ENCODE data around the gene SMIM11.

Gene SMIM11

GRCh38 chr21:34342476-34342875 is 32.8 kb upstream of the SMIM11 start:
- Histone ChIP-seq H3K27me3 (ENCODE audit: control insufficient read depth in 1 of 2, insufficient read depth in 2 of 2, low read length in 2 of 2) (no peaks in the 10 kb centered on the region), H3K27ac (ENCODE audit: low read depth, low read length) (no peak overlapping the region), H3K4me3 (ENCODE audit: low read depth in 1 of 2, low read length in 2 of 2) (no peak overlapping the region), H3K4me1 (ENCODE audit: insufficient read depth, low read length) (peaks cover 27% of the 10 kb centered on the region), H3K36me3 (ENCODE audit: insufficient read depth, low read length) (no peaks in the 10 kb centered on the region), H3K9ac (ENCODE audit: low read length) (no peak overlapping the region), H3K9me3 (ENCODE audit: low read length) (no peaks in the 10 kb centered on the region)

- H3K9me3 ChIP-seq (ENCODE audit: low read length) = no peaks in the 10 kb centered on the region
- no peak overlapping the region for H3K9ac ChIP-seq (ENCODE audit: low read length)
- no peaks in the 10 kb centered on the region for H3K36me3 ChIP-seq (ENCODE audit: insufficient read depth, low read length)
- H3K27ac ChIP-seq (ENCODE audit: low read depth, low read length) = no peak overlapping the region
- no peaks in the 10 kb centered on the region for H3K27me3 ChIP-seq (ENCODE audit: control insufficient read depth in 1 of 2, insufficient read depth in 2 of 2, low read length in 2 of 2)
- no peak overlapping the region for H3K4me3 ChIP-seq (ENCODE audit: low read depth in 1 of 2, low read length in 2 of 2)
- peaks cover 28% of the 10 kb centered on the region for H3K4me1 ChIP-seq (ENCODE audit: insufficient read depth, low read length)
Measured at GRCh38 chr21:34343347-34343746, 32.0 kb upstream of the SMIM11 start.

DNA sequence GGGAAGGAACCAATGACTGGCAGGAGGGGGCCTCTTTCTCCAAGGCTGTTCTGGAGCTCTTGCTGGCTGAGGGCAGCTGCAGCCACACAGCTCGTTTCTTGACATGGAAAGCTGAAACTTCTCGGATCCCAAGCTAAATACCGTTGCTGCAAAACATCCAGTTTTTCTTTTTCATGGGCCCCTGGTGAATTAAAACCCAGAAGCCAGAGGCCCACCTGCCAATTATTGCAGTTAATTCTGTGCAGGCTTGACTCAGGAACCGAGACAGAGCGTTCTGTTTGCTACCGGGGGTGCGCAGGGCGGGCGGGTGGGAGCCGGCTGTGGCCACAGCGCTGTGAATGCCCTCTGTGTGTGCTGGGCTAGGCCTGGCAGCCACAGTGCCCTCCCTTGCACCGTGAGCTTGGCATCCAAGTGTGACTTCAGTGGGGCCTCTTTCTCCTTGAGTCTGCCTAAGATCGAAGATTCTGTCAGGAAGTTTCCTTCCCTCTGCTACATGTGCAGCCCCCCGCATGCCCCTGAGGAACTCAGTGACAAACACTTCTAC is 31.4 kb upstream of the SMIM11 start:
- Histone ChIP-seq H3K9me3 (ENCODE audit: low read length) (no peaks in the 10 kb centered on the region), H3K4me1 (ENCODE audit: insufficient read depth, low read length) (peaks cover 28% of the 10 kb centered on the region), H3K4me3 (ENCODE audit: low read depth in 1 of 2, low read length in 2 of 2) (no peak overlapping the region), H3K36me3 (ENCODE audit: insufficient read depth, low read length) (no peaks in the 10 kb centered on the region), H3K27ac (ENCODE audit: low read depth, low read length) (no peak overlapping the region), H3K9ac (ENCODE audit: low read length) (no peak overlapping the region), H3K27me3 (ENCODE audit: control insufficient read depth in 1 of 2, insufficient read depth in 2 of 2, low read length in 2 of 2) (no peaks in the 10 kb centered on the region)

- Histone ChIP-seq H3K27me3 (ENCODE audit: control insufficient read depth in 1 of 2, insufficient read depth in 2 of 2, low read length in 2 of 2) (no peaks in the 10 kb centered on the region), H3K9me3 (ENCODE audit: low read length) (no peaks in the 10 kb centered on the region), H3K4me3 (ENCODE audit: low read depth in 1 of 2, low read length in 2 of 2) (no peak overlapping the region), H3K27ac (ENCODE audit: low read depth, low read length) (no peak overlapping the region), H3K4me1 (ENCODE audit: insufficient read depth, low read length) (peaks cover 28% of the 10 kb centered on the region), H3K36me3 (ENCODE audit: insufficient read depth, low read length) (no peaks in the 10 kb centered on the region), H3K9ac (ENCODE audit: low read length) (no peak overlapping the region)
Measured at GRCh38 chr21:34344584-34344983, 30.7 kb upstream of the SMIM11 start.

DNA sequence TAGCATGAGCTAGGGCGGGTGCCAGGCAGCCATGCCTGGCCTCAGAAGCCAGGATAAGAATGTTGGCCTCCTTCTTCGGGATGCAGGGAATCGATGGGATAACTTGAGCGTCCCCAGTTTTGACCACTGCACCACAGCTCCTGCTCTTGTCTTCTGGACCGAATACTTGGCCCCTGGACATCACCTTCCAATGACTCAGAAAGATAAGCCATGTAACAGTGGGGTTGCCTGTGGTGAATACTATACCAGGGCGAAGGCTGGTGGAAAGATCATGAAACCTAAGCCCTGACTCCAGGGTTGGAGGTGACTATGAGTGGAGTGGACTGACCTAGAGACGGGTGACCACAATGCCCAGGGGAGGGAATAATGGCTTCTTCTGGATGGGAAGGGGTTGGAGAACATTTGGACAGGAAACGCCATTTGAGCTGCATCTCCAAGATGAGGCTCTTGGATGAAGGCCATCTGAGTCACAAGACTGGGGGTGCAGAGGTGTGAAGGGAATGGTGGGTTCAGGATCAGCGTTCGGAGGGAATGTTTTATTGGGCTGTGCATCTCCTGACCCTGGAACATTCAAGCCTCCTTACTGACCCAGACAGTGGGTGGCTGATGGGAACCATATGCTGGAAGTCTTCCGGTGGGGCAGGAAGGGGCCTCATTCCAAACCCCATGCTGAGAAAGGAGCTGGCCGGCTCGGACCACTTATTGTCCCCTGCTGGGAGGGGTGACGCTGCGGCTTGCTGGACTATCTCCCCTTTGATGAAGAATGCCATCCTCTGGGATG is 30.0 kb upstream of the SMIM11 start:
- H3K4me3 ChIP-seq (ENCODE audit: low read depth in 1 of 2, low read length in 2 of 2) = peak overlapping the region in 1 of 2 donors; percentile 4
- no peaks in the 10 kb centered on the region for H3K36me3 ChIP-seq (ENCODE audit: insufficient read depth, low read length)
- H3K4me1 ChIP-seq (ENCODE audit: insufficient read depth, low read length) = peaks cover 28% of the 10 kb centered on the region
- H3K9me3 ChIP-seq (ENCODE audit: low read length) = no peaks in the 10 kb centered on the region
- H3K9ac ChIP-seq (ENCODE audit: low read length) = no peak overlapping the region
- H3K27ac ChIP-seq (ENCODE audit: low read depth, low read length) = no peak overlapping the region
- no peaks in the 10 kb centered on the region for H3K27me3 ChIP-seq (ENCODE audit: control insufficient read depth in 1 of 2, insufficient read depth in 2 of 2, low read length in 2 of 2)

DNA sequence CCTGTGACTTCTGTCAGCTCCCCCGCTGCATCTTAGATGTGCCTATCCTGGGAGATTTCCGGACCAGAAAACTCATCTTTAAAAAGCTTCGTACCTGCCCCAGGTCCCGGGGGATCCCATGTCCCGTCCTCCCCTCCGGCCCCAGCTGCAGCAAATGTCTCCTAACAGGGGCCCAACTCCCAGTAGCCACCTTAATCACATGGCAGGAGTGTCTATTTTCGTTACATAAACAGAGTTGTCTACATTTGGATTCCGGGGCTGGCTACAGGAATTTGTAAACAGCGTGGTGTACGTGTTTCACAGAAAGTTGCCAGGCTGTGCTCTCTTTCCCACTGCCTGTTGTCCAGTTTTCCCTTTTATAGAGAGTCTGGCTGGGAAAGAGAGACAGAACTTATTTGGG is 29.4 kb upstream of the SMIM11 start:
- Histone ChIP-seq H3K4me1 (ENCODE audit: insufficient read depth, low read length) (peaks cover 28% of the 10 kb centered on the region), H3K27ac (ENCODE audit: low read depth, low read length) (no peak overlapping the region), H3K27me3 (ENCODE audit: control insufficient read depth in 1 of 2, insufficient read depth in 2 of 2, low read length in 2 of 2) (no peaks in the 10 kb centered on the region), H3K36me3 (ENCODE audit: insufficient read depth, low read length) (no peaks in the 10 kb centered on the region), H3K9me3 (ENCODE audit: low read length) (no peaks in the 10 kb centered on the region), H3K4me3 (ENCODE audit: low read depth in 1 of 2, low read length in 2 of 2) (peak overlapping the region in 1 of 2 donors; percentile 4), H3K9ac (ENCODE audit: low read length) (no peak overlapping the region)

GRCh38 chr21:34348890-34349519 is 26.3 kb upstream of the SMIM11 start:
- no peak overlapping the region for H3K27ac ChIP-seq (ENCODE audit: low read depth, low read length)
- no peaks in the 10 kb centered on the region for H3K9me3 ChIP-seq (ENCODE audit: low read length)
- no peak overlapping the region for H3K4me3 ChIP-seq (ENCODE audit: low read depth in 1 of 2, low read length in 2 of 2)
- no peaks in the 10 kb centered on the region for H3K27me3 ChIP-seq (ENCODE audit: control insufficient read depth in 1 of 2, insufficient read depth in 2 of 2, low read length in 2 of 2)
- no peak overlapping the region for H3K9ac ChIP-seq (ENCODE audit: low read length)
- H3K4me1 ChIP-seq (ENCODE audit: insufficient read depth, low read length) = peaks cover 28% of the 10 kb centered on the region
- no peaks in the 10 kb centered on the region for H3K36me3 ChIP-seq (ENCODE audit: insufficient read depth, low read length)

DNA sequence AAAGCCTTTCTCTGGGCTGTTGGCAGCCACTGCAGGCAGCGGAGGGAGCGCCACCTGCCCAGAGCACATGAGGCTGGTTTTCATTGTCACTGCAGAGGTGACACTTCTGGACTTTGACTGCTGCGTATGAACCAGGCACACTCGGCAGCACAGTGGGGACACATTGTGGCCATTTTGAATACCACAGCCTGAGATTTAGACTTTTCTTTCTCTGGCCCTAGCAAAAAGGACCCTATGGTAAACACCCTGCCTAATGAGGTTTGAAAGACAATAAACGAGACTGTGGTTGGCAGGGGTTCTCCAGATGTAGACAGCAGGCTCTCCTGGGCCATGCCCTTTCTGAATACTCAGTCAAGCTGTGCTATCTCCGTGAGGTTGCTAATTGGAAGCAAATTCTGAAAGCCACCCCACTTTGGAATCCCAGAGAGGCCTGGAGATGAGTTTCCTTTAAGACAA is 23.5 kb upstream of the SMIM11 start:
- H3K27me3 ChIP-seq (ENCODE audit: control insufficient read depth in 1 of 2, insufficient read depth in 2 of 2, low read length in 2 of 2) = no peaks in the 10 kb centered on the region
- no peak overlapping the region for H3K27ac ChIP-seq (ENCODE audit: low read depth, low read length)
- H3K4me1 ChIP-seq (ENCODE audit: insufficient read depth, low read length) = peaks cover 11% of the 10 kb centered on the region
- no peak overlapping the region for H3K9ac ChIP-seq (ENCODE audit: low read length)
- H3K36me3 ChIP-seq (ENCODE audit: insufficient read depth, low read length) = no peaks in the 10 kb centered on the region
- no peak overlapping the region for H3K4me3 ChIP-seq (ENCODE audit: low read depth in 1 of 2, low read length in 2 of 2)
- H3K9me3 ChIP-seq (ENCODE audit: low read length) = no peaks in the 10 kb centered on the region

DNA sequence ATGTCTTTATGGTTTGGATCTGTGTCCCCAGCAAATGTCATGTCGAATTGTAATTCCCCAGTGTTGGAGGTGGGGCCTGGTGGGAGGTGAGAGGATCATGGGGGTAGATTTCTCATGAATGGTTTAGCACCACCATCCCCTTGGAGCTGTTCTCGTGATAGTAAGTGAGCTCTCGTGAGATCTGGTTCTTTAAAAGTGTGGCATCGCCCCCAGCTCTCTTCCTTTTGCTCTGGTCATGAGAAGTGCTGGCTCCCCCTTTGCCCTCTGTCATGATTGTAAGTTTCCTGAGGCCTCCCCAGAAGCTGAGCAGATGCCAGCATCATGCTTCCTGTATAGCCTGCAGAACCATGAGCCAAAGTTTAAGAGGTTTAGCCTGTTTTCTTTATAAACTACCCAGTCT is 22.8 kb upstream of the SMIM11 start:
- H3K27me3 ChIP-seq (ENCODE audit: control insufficient read depth in 1 of 2, insufficient read depth in 2 of 2, low read length in 2 of 2) = no peaks in the 10 kb centered on the region
- no peak overlapping the region for H3K9ac ChIP-seq (ENCODE audit: low read length)
- H3K9me3 ChIP-seq (ENCODE audit: low read length) = no peaks in the 10 kb centered on the region
- H3K4me3 ChIP-seq (ENCODE audit: low read depth in 1 of 2, low read length in 2 of 2) = no peak overlapping the region
- no peak overlapping the region for H3K27ac ChIP-seq (ENCODE audit: low read depth, low read length)
- peaks cover 5% of the 10 kb centered on the region for H3K4me1 ChIP-seq (ENCODE audit: insufficient read depth, low read length)
- no peaks in the 10 kb centered on the region for H3K36me3 ChIP-seq (ENCODE audit: insufficient read depth, low read length)

DNA sequence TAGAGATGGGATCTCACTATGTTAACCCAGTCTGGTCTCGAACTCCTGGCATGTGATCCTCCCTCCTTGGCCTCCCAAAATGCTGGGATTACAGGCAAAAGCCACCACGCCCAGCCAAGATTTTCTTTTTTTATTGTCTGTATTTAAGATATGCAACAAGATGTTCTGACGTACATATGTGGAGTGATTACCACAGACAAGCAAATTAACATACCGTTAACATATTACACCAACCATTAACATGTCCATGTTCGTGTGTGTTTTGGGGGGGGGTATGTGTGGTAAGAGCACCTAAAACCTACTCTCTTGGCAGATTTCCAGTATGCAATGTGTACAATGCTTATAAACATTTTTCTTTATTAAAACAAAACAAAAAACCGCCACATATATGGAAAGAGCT is 22.1 kb upstream of the SMIM11 start:
- H3K27me3 ChIP-seq (ENCODE audit: control insufficient read depth in 1 of 2, insufficient read depth in 2 of 2, low read length in 2 of 2) = no peaks in the 10 kb centered on the region
- no peaks in the 10 kb centered on the region for H3K9me3 ChIP-seq (ENCODE audit: low read length)
- H3K4me3 ChIP-seq (ENCODE audit: low read depth in 1 of 2, low read length in 2 of 2) = no peak overlapping the region
- no peaks in the 10 kb centered on the region for H3K36me3 ChIP-seq (ENCODE audit: insufficient read depth, low read length)
- H3K9ac ChIP-seq (ENCODE audit: low read length) = no peak overlapping the region
- no peaks in the 10 kb centered on the region for H3K4me1 ChIP-seq (ENCODE audit: insufficient read depth, low read length)
- no peak overlapping the region for H3K27ac ChIP-seq (ENCODE audit: low read depth, low read length)

DNA sequence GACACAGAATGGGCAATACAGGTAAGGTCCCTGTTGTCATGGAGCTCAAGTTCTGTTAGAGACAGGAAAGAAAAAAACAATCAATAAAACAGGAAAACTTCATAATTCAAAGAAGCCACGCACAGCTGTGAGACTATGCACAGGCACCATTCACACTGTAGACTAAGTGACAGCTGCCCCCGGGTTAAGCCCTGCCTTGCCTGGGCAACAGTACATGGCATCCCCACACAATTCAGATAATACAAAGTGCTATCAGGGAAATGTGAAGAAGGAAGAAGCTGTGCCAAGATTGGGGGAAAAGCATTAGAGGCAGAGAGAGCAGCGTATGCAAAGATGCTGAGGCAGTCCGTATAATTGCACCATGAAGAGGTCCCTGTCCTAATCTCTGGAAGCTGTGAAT is 20.5 kb upstream of the SMIM11 start:
- Histone ChIP-seq H3K9me3 (ENCODE audit: low read length) (no peaks in the 10 kb centered on the region), H3K9ac (ENCODE audit: low read length) (no peak overlapping the region), H3K27me3 (ENCODE audit: control insufficient read depth in 1 of 2, insufficient read depth in 2 of 2, low read length in 2 of 2) (no peaks in the 10 kb centered on the region), H3K4me1 (ENCODE audit: insufficient read depth, low read length) (no peaks in the 10 kb centered on the region), H3K36me3 (ENCODE audit: insufficient read depth, low read length) (no peaks in the 10 kb centered on the region), H3K4me3 (ENCODE audit: low read depth in 1 of 2, low read length in 2 of 2) (no peak overlapping the region), H3K27ac (ENCODE audit: low read depth, low read length) (no peak overlapping the region)
